ENCODE results near the gene FHIT. TPM values are rescaled to one million over a fixed set of nuclear protein-coding genes. Genes with fewer than 3 reads are reported as not detected.

The FHIT gene
- total and polyA plus RNA-seq, 2 of the 4 experiments (the other 2 are of a cell fraction), result 0.07 TPM; not detected in 1

DNA sequence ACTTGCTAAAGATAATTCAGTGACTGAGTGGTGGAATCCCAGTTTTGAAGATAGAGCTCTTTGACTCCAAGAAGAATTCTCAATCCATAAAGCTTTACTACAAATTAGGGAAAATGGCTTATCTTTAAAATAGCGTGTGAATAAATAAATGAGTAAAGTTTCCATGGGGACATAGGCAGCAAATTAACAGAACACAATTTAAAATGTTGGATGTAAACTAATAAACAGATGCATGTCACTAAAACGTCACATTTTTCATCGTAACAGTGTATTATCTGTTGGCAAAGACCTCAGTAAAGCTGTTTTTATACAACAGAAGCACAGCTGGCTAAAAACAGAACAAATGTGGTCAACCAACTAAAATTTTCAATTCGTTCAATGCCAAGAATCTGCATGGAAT is 1287.6 kb downstream of the FHIT start:
- Histone ChIP-seq H2BK5ac (ENCODE audit: low read depth, low read length, poor library complexity, severe bottlenecking) (no peak overlapping the region), H3K18ac (ENCODE audit: low read depth, low read length) (no peak overlapping the region), H3K9me3 (ENCODE audit: control insufficient read depth, insufficient read depth, low read length) (no peaks in the 10 kb centered on the region), H2AFZ (replicated peaks; ENCODE audit: low read length, poor library complexity) (no peak overlapping the region), H3K9ac (ENCODE audit: low read depth, low read length) (no peak overlapping the region), H3K79me1 (ENCODE audit: low read depth in 1 of 2, low read length in 2 of 2) (no peaks in the 10 kb centered on the region), H3K4me2 (ENCODE audit: low read depth, low read length) (no peak overlapping the region), H2AK9ac (replicated peaks; ENCODE audit: low read depth, low read length, poor library complexity) (no peak overlapping the region), H3K14ac (replicated peaks; ENCODE audit: low read depth, low read length) (no peak overlapping the region), H4K8ac (ENCODE audit: low read depth in 2 of 2, low read length in 2 of 2) (no peak overlapping the region), H2BK20ac (ENCODE audit: low read depth, low read length) (no peak overlapping the region), H3K4ac (ENCODE audit: low read depth, low read length) (no peak overlapping the region), H3K9me1 (ENCODE audit: insufficient read depth, low read length) (no peaks in the 10 kb centered on the region), H2AK5ac (ENCODE audit: low read depth, low read length) (no peak overlapping the region), H3K4me3 (ENCODE audit: insufficient read depth, low read depth, low read length) (no peak overlapping the region), H3K23ac (ENCODE audit: low read depth, low read length) (no peak overlapping the region), H2BK120ac (ENCODE audit: low read depth, low read length) (no peak overlapping the region), H4K91ac (ENCODE audit: insufficient read depth, low read depth, low read length) (no peak overlapping the region), H3K27ac (ENCODE audit: insufficient read depth, low read length) (no peak overlapping the region), H4K20me1 (ENCODE audit: insufficient read depth, low read length) (no peaks in the 10 kb centered on the region), H4K5ac (ENCODE audit: low read depth, low read length) (no peak overlapping the region), H3K27me3 (ENCODE audit: control insufficient read depth, insufficient read depth, low read length) (no peaks in the 10 kb centered on the region), H3K36me3 (ENCODE audit: control insufficient read depth, insufficient read depth, low read length) (no peaks in the 10 kb centered on the region), H3K56ac (ENCODE audit: extremely low read depth, insufficient read depth, low read length) (no peak overlapping the region), H3K4me1 (ENCODE audit: control insufficient read depth, insufficient read depth, low read length) (no peaks in the 10 kb centered on the region), H2BK15ac (ENCODE audit: low read depth, low read length) (no peak overlapping the region)
- dilution Hi-C loops (cut with HindIII; ENCODE audit: low sequenced_read_pairs, unreplicated experiment), result no loop called here
- intact Hi-C loops (cut with micrococcal nuclease), result no loop called here
- in situ Hi-C loops (cut with MboI; ENCODE audit: low sequenced_read_pairs), result no loop called here
- ChIA-PET CTCF (no interaction called here), POLR2A (ENCODE audit: unreplicated experiment) (no interaction called here)
- no peak for DNase-seq
- TF ChIP-seq CHD1 (IDR thresholded peaks at IDR 0.05; ENCODE audit: low read depth, low read length) (no peak), MAZ (IDR thresholded peaks at IDR 0.05; ENCODE audit: borderline replicate concordance, low read depth, low read length) (no peak), BHLHE40 (IDR thresholded peaks at IDR 0.05; ENCODE audit: low read depth, low read length) (no peak), NFE2L2 (IDR thresholded peaks at IDR 0.05; ENCODE audit: low read depth, low read length) (no peak), RFX5 (IDR thresholded peaks at IDR 0.05; ENCODE audit: low read depth, low read length) (no peak), CTCF (conservative IDR thresholded peaks at IDR 0.05; ENCODE audit: low read depth, low read length) (no peak), CEBPB (IDR thresholded peaks at IDR 0.05; ENCODE audit: low read depth, low read length) (no peak), MAFK (IDR thresholded peaks at IDR 0.05; ENCODE audit: low read depth, low read length) (no peak), ELK1 (IDR thresholded peaks at IDR 0.05; ENCODE audit: borderline replicate concordance, low read depth, low read length) (no peak), SMC3 (IDR thresholded peaks at IDR 0.05; ENCODE audit: low read depth, low read length) (no peak), POLR2A (IDR thresholded peaks at IDR 0.05; ENCODE audit: low read depth, low read length) (no peak), FOS (IDR thresholded peaks at IDR 0.05; ENCODE audit: low read depth, low read length) (no peak), RCOR1 (IDR thresholded peaks at IDR 0.05; ENCODE audit: insufficient replicate concordance, low read length) (no peak), MXI1 (IDR thresholded peaks at IDR 0.05; ENCODE audit: borderline replicate concordance, low read depth, low read length) (no peak), RAD21 (IDR thresholded peaks at IDR 0.05; ENCODE audit: low read length) (no peak)
- TF ChIP-seq, protein P1, sequence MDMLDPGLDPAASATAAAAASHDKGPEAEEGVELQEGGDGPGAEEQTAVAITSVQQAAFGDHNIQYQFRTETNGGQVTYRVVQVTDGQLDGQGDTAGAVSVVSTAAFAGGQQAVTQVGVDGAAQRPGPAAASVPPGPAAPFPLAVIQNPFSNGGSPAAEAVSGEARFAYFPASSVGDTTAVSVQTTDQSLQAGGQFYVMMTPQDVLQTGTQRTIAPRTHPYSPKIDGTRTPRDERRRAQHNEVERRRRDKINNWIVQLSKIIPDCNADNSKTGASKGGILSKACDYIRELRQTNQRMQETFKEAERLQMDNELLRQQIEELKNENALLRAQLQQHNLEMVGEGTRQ (IDR thresholded peaks at IDR 0.05; ENCODE audit: low read depth, low read length), result no peak
- no peak for ATAC-seq (ENCODE audit: low read depth)
- no CpG with 5 or more reads among the region's 4 CpGs for WGBS, 2 experiments (ENCODE audit: extremely low coverage in 2 of 2, insufficient read length in 1 of 2)
- no TSS peak for BruUV-seq (replicated peaks)
